HCT116 (cell line): ENCODE data around the gene PIAS4. TPM values are rescaled to one million over a fixed set of nuclear protein-coding genes. Genes with fewer than 3 reads are reported as not detected.

Experiments
- ATAC-seq: fragments of 200-7000 bp; cut with Tn5 transposase; 2 replicates; pipeline ENCODE4 v1.9.1; 2020; ENCODE audit warnings: mild to moderate bottlenecking, moderate library complexity
- BruUV-seq: library from RNA; stranded (reverse); fragments of 400-500 nt; replicated peaks from 2 replicates; lab custom pipeline; 2021; lab: Mats Ljungman, UMichigan
- CTCF ChIA-PET: fragments of 300-600 bp; sonication (Branson Sonifier 250); formaldehyde crosslinking; loops from one replicate; lab custom pipeline; 2021; ENCODE audit warnings: antibody characterized with exemption; lab: Charles Lee
- POLR2A ChIA-PET: fragments of 300-600, 350-600 bp; sonication (Branson Sonifier 250); formaldehyde crosslinking; loops from one replicate; lab custom pipeline; 2021; ENCODE audit warnings: antibody characterized with exemption; lab: Charles Lee
- RAD21 ChIA-PET, 2 experiments: fragments of 300-600 bp; sonication (Branson Sonifier 250); formaldehyde crosslinking; loops; one replicate each; lab custom pipeline; 2023; ENCODE audit warnings: low total read pairs in 2 of 2; ENCODE audit not compliant: uncharacterized antibody in 2 of 2, unreplicated experiment in 2 of 2, low non-redundant PET in 1 of 2; lab: Charles Lee
- DNase-seq: peaks from one replicate; pipeline ENCODE4 v3.0.0-alpha.2; 2010; ENCODE audit warnings: low read depth, low spot score
- H2AFZ ChIP-seq: fragments of 200-600 bp; shearing (Covaris generic), sonication (generic); 2 replicates; pipeline ENCODE4 v1.6.1; 2017; ENCODE audit warnings: low read depth, mixed run types, mixed read lengths, antibody characterized with exemption, low read length; ENCODE audit not compliant: poor library complexity, severe bottlenecking
- H3K27ac ChIP-seq: 2 replicates; pipeline ENCODE4 v1.5.1; 2012; ENCODE audit warnings: low read depth, low read length
- H3K27me3 ChIP-seq: fragments of 200-600 bp; sonication (generic); 2 replicates; pipeline ENCODE4 v1.6.1; 2016; ENCODE audit warnings: mixed run types, low read length, mixed read lengths; ENCODE audit not compliant: insufficient read depth
- H3K36me3 ChIP-seq, 2 experiments: fragments of 200-500 bp in 1 of 2; fragments of 200-600 bp in 1 of 2; sonication (Bioruptor generic) in 1 of 2; sonication (generic) in 1 of 2; 2 replicates each; pipeline versions ENCODE4 v1.5.1 to v1.6.1; 2014 to 2016; ENCODE audit warnings: low read length in 2 of 2, inconsistent platforms in 1 of 2, mixed read lengths in 1 of 2, mixed run types in 1 of 2; ENCODE audit not compliant: insufficient read depth in 2 of 2, control insufficient read depth in 1 of 2
- H3K4me1 ChIP-seq, 2 experiments: fragments of 200-600 bp in 1 of 2; sonication (generic) in 1 of 2; 2 replicates each; pipeline versions ENCODE4 v1.5.1 to v1.6.1; 2012 to 2017; ENCODE audit warnings: low read length in 2 of 2, inconsistent platforms in 1 of 2, mild to moderate bottlenecking in 1 of 2, mixed read lengths in 1 of 2, mixed run types in 1 of 2, moderate library complexity in 1 of 2; ENCODE audit not compliant: insufficient read depth in 2 of 2, control insufficient read depth in 1 of 2
- H3K4me2 ChIP-seq: fragments of 200-600 bp; sonication (generic); 2 replicates; pipeline ENCODE4 v1.6.1; 2017; ENCODE audit warnings: mixed run types, low read length, mixed read lengths
- H3K4me3 ChIP-seq, 2 experiments: fragments of 200-600 bp in 1 of 2; sonication (generic) in 1 of 2; replicated peaks in 1 of 2; 2 replicates each; pipeline ENCODE4 v1.5.1; 2011 to 2016; ENCODE audit warnings: low read length in 2 of 2, control low read depth in 1 of 2, low read depth in 1 of 2, mild to moderate bottlenecking in 1 of 2, mixed read lengths in 1 of 2, mixed run types in 1 of 2
- H3K79me2 ChIP-seq: fragments of 200-600 bp; sonication (generic); 2 replicates; pipeline ENCODE4 v1.6.1; 2017; ENCODE audit warnings: mild to moderate bottlenecking, mixed run types, low read length, moderate library complexity, mixed read lengths; ENCODE audit not compliant: insufficient read depth
- H3K9ac ChIP-seq: fragments of 200-600 bp; sonication (generic); 2 replicates; pipeline ENCODE4 v1.6.1; 2016; ENCODE audit warnings: low read length, mixed read lengths
- H3K9me2 ChIP-seq: fragments of 200-600 bp; sonication (generic), shearing (Covaris generic); 2 replicates; pipeline ENCODE4 v1.6.1; 2017; ENCODE audit warnings: mixed run types, mild to moderate bottlenecking, moderate library complexity; ENCODE audit not compliant: insufficient read depth
- H3K9me3 ChIP-seq, 2 experiments: fragments of 200-500 bp in 1 of 2; fragments of 200-600 bp in 1 of 2; sonication (Bioruptor generic) in 1 of 2; sonication (generic) in 1 of 2; 2 replicates each; pipeline ENCODE4 v1.6.1; 2014 to 2017; ENCODE audit warnings: low read length in 2 of 2, mixed read lengths in 2 of 2, inconsistent platforms in 1 of 2, low read depth in 1 of 2, mild to moderate bottlenecking in 1 of 2, mixed run types in 1 of 2, moderate library complexity in 1 of 2; ENCODE audit not compliant: control insufficient read depth in 1 of 2, insufficient read depth in 1 of 2
- H4K20me1 ChIP-seq: fragments of 200-600 bp; sonication (generic), shearing (Covaris generic); 2 replicates; pipeline ENCODE4 v1.6.1; 2017; ENCODE audit warnings: mixed run types, mild to moderate bottlenecking, moderate library complexity; ENCODE audit not compliant: insufficient read depth
- CBX3 ChIP-seq: IDR thresholded peaks from 2 replicates; pipeline ENCODE4 v1.6.1; 2012; ENCODE audit warnings: low read depth
- EGR1 ChIP-seq: IDR thresholded peaks from 2 replicates; pipeline ENCODE4 v1.6.1; 2012; ENCODE audit warnings: low read depth
- FOSL1 ChIP-seq: IDR thresholded peaks from 2 replicates; pipeline ENCODE4 v1.6.1; 2012; ENCODE audit warnings: low read depth
- POLR2A ChIP-seq: IDR thresholded peaks from 2 replicates; pipeline ENCODE4 v1.7.0; 2011; ENCODE audit warnings: borderline replicate concordance; ENCODE audit not compliant: insufficient read depth, insufficient read length; ENCODE audit errors: extremely low read depth
- POLR2AphosphoS5 ChIP-seq: IDR thresholded peaks from 2 replicates; pipeline ENCODE4 v1.6.1; 2011; ENCODE audit warnings: mild to moderate bottlenecking, low read depth, low read length, moderate library complexity
- REST ChIP-seq: IDR thresholded peaks from 2 replicates; pipeline ENCODE4 v1.6.1; 2012; ENCODE audit warnings: low read depth
- SP1 ChIP-seq: IDR thresholded peaks from 2 replicates; pipeline ENCODE4 v1.6.1; 2012; ENCODE audit warnings: low read depth
- TCF7L2 ChIP-seq: IDR thresholded peaks from 2 replicates; pipeline ENCODE4 v1.7.0; 2011; ENCODE audit warnings: borderline replicate concordance, inconsistent platforms; ENCODE audit not compliant: insufficient read depth, insufficient read length; ENCODE audit errors: extremely low read depth
- ZBTB33 ChIP-seq: IDR thresholded peaks from 2 replicates; pipeline ENCODE4 v1.6.1; 2011; ENCODE audit warnings: mild to moderate bottlenecking, low read length, moderate library complexity; ENCODE audit not compliant: insufficient replicate concordance; ENCODE audit errors: extremely low read depth
- ZNF274 ChIP-seq: fragments of 200-500 bp; sonication (Bioruptor generic); IDR thresholded peaks from 2 replicates; pipeline ENCODE4 v1.6.1; 2014; ENCODE audit warnings: mild to moderate bottlenecking, low read depth, low read length, inconsistent platforms
- intact Hi-C: fragments of 100-400 bp; cut with micrococcal nuclease; formaldehyde crosslinking; loops from 2 replicates; pipeline ENCODE4 v1.10.0; 2022
- total RNA-seq: library from RNA; stranded (reverse); gene quantifications from one replicate; pipeline ENCODE4 v1.2.1, GENCODE V29; 2021; ENCODE audit not compliant: unreplicated experiment
- TF ChIP-seq, protein P1 (sequence below), 3 experiments: fragments of 200-600 bp in 1 of 3; sonication (generic) in 1 of 3; IDR thresholded peaks in 2 of 3; conservative IDR thresholded peaks in 1 of 3; 2 replicates each; pipeline ENCODE4 v1.5.1; 2012 to 2017; ENCODE audit warnings: low read depth in 2 of 3, low read length in 2 of 3, antibody characterized with exemption in 1 of 3, borderline replicate concordance in 1 of 3, control low read depth in 1 of 3, mild to moderate bottlenecking in 1 of 3, mixed read lengths in 1 of 3, mixed run types in 1 of 3, moderate library complexity in 1 of 3; ENCODE audit not compliant: insufficient read depth in 1 of 3

PIAS4 gene
- total RNA-seq, 1 experiment from 2014 or later, result 28.4 TPM

GRCh38 chr19:4023600-4024398, 16.3 kb downstream of the PIAS4 start:
- POLR2A ChIA-PET, result no interaction called here
- BruUV-seq, result no TSS peak
- CTCF ChIA-PET, result no interaction called here
- H3K9ac ChIP-seq, result no peak overlapping the region
- H3K9me2 ChIP-seq, result no peaks in the 10 kb centered on the region
- H2AFZ ChIP-seq, result no peak overlapping the region
- DNase-seq, result no peak
- no peak for ATAC-seq
- intact Hi-C loops, result no loop called here
- H3K27ac ChIP-seq, result no peak overlapping the region
- H3K4me3 ChIP-seq, result no peak overlapping the region
- no peaks in the 10 kb centered on the region for H3K4me1 ChIP-seq
- H3K4me2 ChIP-seq, result no peak overlapping the region
- H3K79me2 ChIP-seq, result peaks cover 37% of the 10 kb centered on the region
- peaks cover 0 to 4% of the 10 kb centered on the region in 2 experiments; a peak in 2 of 4 replicates for H3K36me3 ChIP-seq
- H4K20me1 ChIP-seq, result no peaks in the 10 kb centered on the region
- no peak for TF ChIP-seq EGR1
- TF ChIP-seq ZNF274, result no peak
- no peaks in the 10 kb centered on the region for H3K9me3 ChIP-seq
- RAD21 ChIA-PET, result no interaction called here
- no peaks in the 10 kb centered on the region for H3K27me3 ChIP-seq

- CTCF ChIA-PET, result no interaction called here
- H3K27me3 ChIP-seq, result no peaks in the 10 kb centered on the region
- H2AFZ ChIP-seq, result no peak overlapping the region
- ATAC-seq (no peak), DNase-seq (no peak)
- H3K79me2 ChIP-seq, result peaks cover 28% of the 10 kb centered on the region
- peaks cover 0 to 4% of the 10 kb centered on the region in 2 experiments; a peak in 2 of 4 replicates for H3K36me3 ChIP-seq
- no peak overlapping the region for H3K4me2 ChIP-seq
- no peak overlapping the region for H3K4me3 ChIP-seq
- no peaks in the 10 kb centered on the region for H4K20me1 ChIP-seq
- intact Hi-C loops, result no loop called here
- H3K9me2 ChIP-seq, result no peaks in the 10 kb centered on the region
- POLR2A ChIA-PET, result no interaction called here
- H3K27ac ChIP-seq, result no peak overlapping the region
- H3K4me1 ChIP-seq, result no peaks in the 10 kb centered on the region
- RAD21 ChIA-PET, result no interaction called here
- no TSS peak for BruUV-seq
- TF ChIP-seq POLR2A, result no peak
- TF ChIP-seq, protein P1, sequence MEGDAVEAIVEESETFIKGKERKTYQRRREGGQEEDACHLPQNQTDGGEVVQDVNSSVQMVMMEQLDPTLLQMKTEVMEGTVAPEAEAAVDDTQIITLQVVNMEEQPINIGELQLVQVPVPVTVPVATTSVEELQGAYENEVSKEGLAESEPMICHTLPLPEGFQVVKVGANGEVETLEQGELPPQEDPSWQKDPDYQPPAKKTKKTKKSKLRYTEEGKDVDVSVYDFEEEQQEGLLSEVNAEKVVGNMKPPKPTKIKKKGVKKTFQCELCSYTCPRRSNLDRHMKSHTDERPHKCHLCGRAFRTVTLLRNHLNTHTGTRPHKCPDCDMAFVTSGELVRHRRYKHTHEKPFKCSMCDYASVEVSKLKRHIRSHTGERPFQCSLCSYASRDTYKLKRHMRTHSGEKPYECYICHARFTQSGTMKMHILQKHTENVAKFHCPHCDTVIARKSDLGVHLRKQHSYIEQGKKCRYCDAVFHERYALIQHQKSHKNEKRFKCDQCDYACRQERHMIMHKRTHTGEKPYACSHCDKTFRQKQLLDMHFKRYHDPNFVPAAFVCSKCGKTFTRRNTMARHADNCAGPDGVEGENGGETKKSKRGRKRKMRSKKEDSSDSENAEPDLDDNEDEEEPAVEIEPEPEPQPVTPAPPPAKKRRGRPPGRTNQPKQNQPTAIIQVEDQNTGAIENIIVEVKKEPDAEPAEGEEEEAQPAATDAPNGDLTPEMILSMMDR (IDR thresholded peaks at IDR 0.05 in 2 of 3, conservative IDR thresholded peaks at IDR 0.05 in 1 of 3; ENCODE audit: borderline replicate concordance in 1 of 3, insufficient read depth in 1 of 3, low read depth in 2 of 3, low read length in 2 of 3), result no peak
- no peak for TF ChIP-seq SP1
- TF ChIP-seq TCF7L2, result no peak
- TF ChIP-seq ZBTB33, result no peak
- TF ChIP-seq FOSL1, result no peak
- TF ChIP-seq POLR2AphosphoS5, result no peak
- no peak for TF ChIP-seq ZNF274
- TF ChIP-seq CBX3, result no peak
- no peak for TF ChIP-seq REST
- TF ChIP-seq, all 23 proteins: peak for 0
- no peak overlapping the region for H3K9ac ChIP-seq
- H3K9me3 ChIP-seq, result no peaks in the 10 kb centered on the region
Observed at GRCh38 chr19:4025317-4025716, 17.8 kb downstream of the PIAS4 start.
